Measurements from ENCODE around the gene INTS6L.

Gene INTS6L, protein sequence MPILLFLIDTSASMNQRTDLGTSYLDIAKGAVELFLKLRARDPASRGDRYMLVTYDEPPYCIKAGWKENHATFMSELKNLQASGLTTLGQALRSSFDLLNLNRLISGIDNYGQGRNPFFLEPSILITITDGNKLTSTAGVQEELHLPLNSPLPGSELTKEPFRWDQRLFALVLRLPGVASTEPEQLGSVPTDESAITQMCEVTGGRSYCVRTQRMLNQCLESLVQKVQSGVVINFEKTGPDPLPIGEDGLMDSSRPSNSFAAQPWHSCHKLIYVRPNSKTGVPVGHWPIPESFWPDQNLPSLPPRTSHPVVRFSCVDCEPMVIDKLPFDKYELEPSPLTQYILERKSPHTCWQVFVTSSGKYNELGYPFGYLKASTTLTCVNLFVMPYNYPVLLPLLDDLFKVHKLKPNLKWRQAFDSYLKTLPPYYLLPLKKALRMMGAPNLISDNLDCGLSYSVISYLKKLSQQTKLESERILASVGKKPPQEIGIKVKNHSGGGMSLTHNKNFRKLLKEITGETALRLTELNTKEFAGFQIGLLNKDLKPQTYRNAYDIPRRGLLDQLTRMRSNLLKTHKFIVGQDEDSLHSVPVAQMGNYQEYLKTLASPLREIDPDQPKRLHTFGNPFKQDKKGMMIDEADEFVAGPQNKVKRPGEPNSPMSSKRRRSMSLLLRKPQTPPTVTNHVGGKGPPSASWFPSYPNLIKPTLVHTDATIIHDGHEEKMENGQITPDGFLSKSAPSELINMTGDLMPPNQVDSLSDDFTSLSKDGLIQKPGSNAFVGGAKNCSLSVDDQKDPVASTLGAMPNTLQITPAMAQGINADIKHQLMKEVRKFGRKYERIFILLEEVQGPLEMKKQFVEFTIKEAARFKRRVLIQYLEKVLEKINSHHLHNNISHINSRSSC

GRCh38 chrX:135520553-135521404 is at the start of gene INTS6L:
Gene INTS6L, plus strand, starts transcription at chrX:135520660. Its CDS starts 333 bp downstream, at chrX:135520993.
- no peaks in the 10 kb centered on the region for H3K4me1 ChIP-seq (ENCODE audit: insufficient read depth, poor library complexity, severe bottlenecking)
- H3K27ac ChIP-seq (ENCODE audit: poor library complexity, severe bottlenecking): peak within 1 kb of the TSS; percentile 73
- no peaks in the 10 kb centered on the region for H3K27me3 ChIP-seq (ENCODE audit: insufficient read depth, poor library complexity, severe bottlenecking)
- ATAC-seq (ENCODE audit: low read depth) (peak; percentile 87), DNase-seq (ENCODE audit: low spot score) (peak; percentile 73)
- H3K9me3 ChIP-seq (ENCODE audit: severe bottlenecking): no peaks in the 10 kb centered on the region
- TF ChIP-seq, protein P1, sequence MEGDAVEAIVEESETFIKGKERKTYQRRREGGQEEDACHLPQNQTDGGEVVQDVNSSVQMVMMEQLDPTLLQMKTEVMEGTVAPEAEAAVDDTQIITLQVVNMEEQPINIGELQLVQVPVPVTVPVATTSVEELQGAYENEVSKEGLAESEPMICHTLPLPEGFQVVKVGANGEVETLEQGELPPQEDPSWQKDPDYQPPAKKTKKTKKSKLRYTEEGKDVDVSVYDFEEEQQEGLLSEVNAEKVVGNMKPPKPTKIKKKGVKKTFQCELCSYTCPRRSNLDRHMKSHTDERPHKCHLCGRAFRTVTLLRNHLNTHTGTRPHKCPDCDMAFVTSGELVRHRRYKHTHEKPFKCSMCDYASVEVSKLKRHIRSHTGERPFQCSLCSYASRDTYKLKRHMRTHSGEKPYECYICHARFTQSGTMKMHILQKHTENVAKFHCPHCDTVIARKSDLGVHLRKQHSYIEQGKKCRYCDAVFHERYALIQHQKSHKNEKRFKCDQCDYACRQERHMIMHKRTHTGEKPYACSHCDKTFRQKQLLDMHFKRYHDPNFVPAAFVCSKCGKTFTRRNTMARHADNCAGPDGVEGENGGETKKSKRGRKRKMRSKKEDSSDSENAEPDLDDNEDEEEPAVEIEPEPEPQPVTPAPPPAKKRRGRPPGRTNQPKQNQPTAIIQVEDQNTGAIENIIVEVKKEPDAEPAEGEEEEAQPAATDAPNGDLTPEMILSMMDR (IDR thresholded peaks at IDR 0.05; ENCODE audit: poor library complexity, severe bottlenecking): no peak
- H3K36me3 ChIP-seq (ENCODE audit: low read depth): no peaks in the 10 kb centered on the region
- H3K4me3 ChIP-seq (ENCODE audit: severe bottlenecking): peak within 1 kb of the TSS; percentile 46

DNA sequence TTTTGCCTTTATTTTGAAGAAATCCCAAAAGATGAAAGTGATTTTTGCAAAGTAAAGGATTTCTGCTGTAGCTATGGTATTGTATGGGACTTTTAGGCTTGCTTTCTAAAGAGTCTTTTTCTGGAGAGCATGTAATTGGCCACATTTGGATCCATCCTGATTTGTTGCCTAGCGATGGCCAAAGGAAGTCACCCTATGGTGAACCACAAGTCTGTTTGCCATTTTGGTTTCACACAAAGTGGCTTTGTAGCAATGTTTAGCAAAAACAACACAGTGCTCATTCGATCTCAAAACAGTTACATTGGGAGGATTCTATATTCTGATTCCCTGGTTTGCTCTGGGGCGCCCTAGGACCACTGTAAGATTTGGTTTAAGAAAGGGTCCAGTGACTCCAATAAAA is 44.1 kb upstream of the INTS6L start:
- Histone ChIP-seq H3K27ac (ENCODE audit: poor library complexity, severe bottlenecking) (no peak overlapping the region), H3K27me3 (ENCODE audit: insufficient read depth, poor library complexity, severe bottlenecking) (no peaks in the 10 kb centered on the region), H3K4me1 (ENCODE audit: insufficient read depth, poor library complexity, severe bottlenecking) (no peaks in the 10 kb centered on the region), H3K4me3 (ENCODE audit: severe bottlenecking) (no peak overlapping the region), H3K36me3 (ENCODE audit: low read depth) (no peaks in the 10 kb centered on the region), H3K9me3 (ENCODE audit: severe bottlenecking) (no peaks in the 10 kb centered on the region)
- DNase-seq (ENCODE audit: low spot score): no peak
- ATAC-seq (ENCODE audit: low read depth): no peak
- TF ChIP-seq, protein P1 (IDR thresholded peaks at IDR 0.05; ENCODE audit: poor library complexity, severe bottlenecking): no peak

DNA sequence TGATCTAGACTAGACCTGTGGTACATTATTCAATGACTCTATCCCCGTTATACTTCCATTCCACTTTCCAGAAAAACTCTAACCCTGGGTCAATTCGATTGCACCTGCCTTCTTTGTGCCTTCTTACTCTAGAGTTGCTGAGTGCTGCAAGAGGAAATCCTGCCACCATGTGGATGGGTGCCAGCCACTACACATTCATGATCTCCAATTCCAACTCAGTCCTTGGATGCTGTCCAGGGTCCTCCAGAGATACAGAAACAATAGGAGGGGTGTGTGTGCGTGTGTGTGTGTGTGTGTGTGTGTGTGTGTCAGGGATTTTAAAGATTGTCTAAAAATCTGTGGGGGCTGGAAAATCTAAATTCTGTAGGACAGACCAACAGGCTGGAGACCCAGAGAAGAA is 42.9 kb upstream of the INTS6L start:
- no peak for DNase-seq (ENCODE audit: low spot score)
- TF ChIP-seq, protein P1 (IDR thresholded peaks at IDR 0.05; ENCODE audit: poor library complexity, severe bottlenecking): peak; percentile 58
- ATAC-seq (ENCODE audit: low read depth): peak; percentile 73
- Histone ChIP-seq H3K4me3 (ENCODE audit: severe bottlenecking) (no peak overlapping the region), H3K27ac (ENCODE audit: poor library complexity, severe bottlenecking) (no peak overlapping the region), H3K4me1 (ENCODE audit: insufficient read depth, poor library complexity, severe bottlenecking) (no peaks in the 10 kb centered on the region), H3K36me3 (ENCODE audit: low read depth) (no peaks in the 10 kb centered on the region), H3K27me3 (ENCODE audit: insufficient read depth, poor library complexity, severe bottlenecking) (no peaks in the 10 kb centered on the region), H3K9me3 (ENCODE audit: severe bottlenecking) (no peaks in the 10 kb centered on the region)

DNA sequence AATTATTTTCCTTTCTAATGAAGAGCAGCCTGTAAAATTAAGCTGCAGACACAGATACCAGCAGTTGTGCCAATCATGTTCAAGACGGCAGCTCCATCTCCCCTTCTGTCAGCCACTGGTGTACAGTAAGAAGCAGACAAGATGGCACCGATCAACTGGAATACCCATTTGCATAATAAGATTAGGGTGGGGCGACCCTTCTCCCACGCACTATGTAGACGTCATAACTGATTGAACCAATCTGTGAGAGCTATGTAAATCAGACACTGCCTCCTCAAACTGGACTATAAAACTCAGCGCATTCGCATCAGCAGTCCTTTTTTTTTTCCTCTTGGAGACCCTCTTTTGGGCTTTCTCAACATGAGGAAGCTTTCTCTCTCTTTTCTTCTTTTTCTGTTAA is 40.4 kb upstream of the INTS6L start:
- Histone ChIP-seq H3K36me3 (ENCODE audit: low read depth) (no peaks in the 10 kb centered on the region), H3K27ac (ENCODE audit: poor library complexity, severe bottlenecking) (no peak overlapping the region), H3K9me3 (ENCODE audit: severe bottlenecking) (no peaks in the 10 kb centered on the region), H3K4me3 (ENCODE audit: severe bottlenecking) (no peak overlapping the region), H3K27me3 (ENCODE audit: insufficient read depth, poor library complexity, severe bottlenecking) (no peaks in the 10 kb centered on the region), H3K4me1 (ENCODE audit: insufficient read depth, poor library complexity, severe bottlenecking) (no peaks in the 10 kb centered on the region)
- ATAC-seq (ENCODE audit: low read depth): no peak
- DNase-seq (ENCODE audit: low spot score): no peak
- TF ChIP-seq, protein P1 (IDR thresholded peaks at IDR 0.05; ENCODE audit: poor library complexity, severe bottlenecking): no peak
